Inferior parietal cortex (tissue), 1 donor: ENCODE measurements around the gene ARHGAP22.

Experiments used
- DNase-seq: peaks from one replicate; pipeline ENCODE4 v3.0.0-alpha.2; 2016; ENCODE audit errors: extremely low spot score

The ARHGAP22 gene

GRCh38 chr10:48552946-48553564, 51.8 kb downstream of the ARHGAP22 start:
- DNase-seq = no peak

GRCh38 chr10:48551861-48552591, 52.8 kb downstream of the ARHGAP22 start:
- peak; percentile 80 for DNase-seq

GRCh38 chr10:48550977-48551376, 53.9 kb downstream of the ARHGAP22 start:
- DNase-seq = no peak

- no peak for DNase-seq
Observed at GRCh38 chr10:48550071-48550691, 54.7 kb downstream of the ARHGAP22 start.

GRCh38 chr10:48549236-48549635, 55.6 kb downstream of the ARHGAP22 start:
- no peak for DNase-seq

GRCh38 chr10:48548531-48549135, 56.2 kb downstream of the ARHGAP22 start:
- DNase-seq = no peak

DNA sequence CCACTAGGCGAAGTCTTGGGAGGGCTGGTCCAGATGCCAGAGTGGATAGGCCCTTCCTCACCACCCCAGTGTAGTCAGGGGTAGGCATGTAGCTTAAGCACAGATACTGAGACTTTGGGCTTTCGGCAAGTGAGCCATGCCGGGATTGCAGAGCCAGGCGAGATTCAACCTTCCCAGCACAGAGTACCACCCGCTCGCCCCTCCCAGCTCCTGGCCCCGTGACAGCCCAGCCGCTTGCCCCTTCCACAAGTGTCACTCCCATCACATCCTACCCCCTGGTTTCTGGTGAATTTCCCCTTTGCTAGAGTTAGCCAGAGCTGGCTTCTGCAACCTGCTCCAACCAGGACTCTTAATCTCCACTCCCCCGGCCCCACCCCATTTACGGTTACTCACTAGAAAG, 56.9 kb downstream of the ARHGAP22 start:
- DNase-seq = no peak

GRCh38 chr10:48547061-48547895, 57.6 kb downstream of the ARHGAP22 start:
- no peak for DNase-seq

GRCh38 chr10:48545462-48546145, 59.3 kb downstream of the ARHGAP22 start:
- no peak for DNase-seq

GRCh38 chr10:48543182-48543844, 61.6 kb downstream of the ARHGAP22 start:
- DNase-seq = no peak

GRCh38 chr10:48542471-48543181, 62.2 kb downstream of the ARHGAP22 start:
- DNase-seq = no peak

DNA sequence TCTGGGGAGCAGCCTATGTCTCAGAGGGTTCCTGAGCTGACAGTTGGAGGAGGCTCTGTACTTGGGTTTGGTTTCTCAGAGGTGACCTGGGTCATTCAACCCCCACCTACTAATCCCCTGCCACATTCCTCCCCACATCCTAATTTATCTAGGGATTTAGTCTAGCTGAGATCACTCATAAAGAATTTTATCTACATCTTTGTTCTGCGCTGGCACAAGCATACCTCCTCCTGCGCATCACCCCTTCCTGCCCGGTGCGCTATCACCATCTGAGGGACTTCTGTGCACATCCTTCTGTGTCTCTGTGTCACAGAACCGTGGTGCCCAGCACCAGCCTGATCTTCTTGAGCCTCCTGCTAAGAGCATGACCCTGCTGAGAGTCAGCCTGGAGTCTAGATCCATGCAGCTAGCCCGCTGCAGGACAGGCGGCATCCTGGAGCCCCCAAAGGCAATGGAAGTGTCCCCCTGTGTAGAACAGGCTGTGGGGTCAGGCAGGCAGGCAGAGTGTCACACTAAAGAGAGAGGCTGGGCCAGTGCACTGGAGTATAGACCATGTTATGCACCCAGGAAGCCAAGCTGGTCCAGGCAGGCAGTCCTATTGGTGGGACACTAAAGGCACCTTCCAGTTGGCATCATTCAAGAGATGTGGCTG, 63.6 kb downstream of the ARHGAP22 start:
- DNase-seq = no peak

GRCh38 chr10:48538611-48539010, 66.3 kb downstream of the ARHGAP22 start:
- no peak for DNase-seq

DNA sequence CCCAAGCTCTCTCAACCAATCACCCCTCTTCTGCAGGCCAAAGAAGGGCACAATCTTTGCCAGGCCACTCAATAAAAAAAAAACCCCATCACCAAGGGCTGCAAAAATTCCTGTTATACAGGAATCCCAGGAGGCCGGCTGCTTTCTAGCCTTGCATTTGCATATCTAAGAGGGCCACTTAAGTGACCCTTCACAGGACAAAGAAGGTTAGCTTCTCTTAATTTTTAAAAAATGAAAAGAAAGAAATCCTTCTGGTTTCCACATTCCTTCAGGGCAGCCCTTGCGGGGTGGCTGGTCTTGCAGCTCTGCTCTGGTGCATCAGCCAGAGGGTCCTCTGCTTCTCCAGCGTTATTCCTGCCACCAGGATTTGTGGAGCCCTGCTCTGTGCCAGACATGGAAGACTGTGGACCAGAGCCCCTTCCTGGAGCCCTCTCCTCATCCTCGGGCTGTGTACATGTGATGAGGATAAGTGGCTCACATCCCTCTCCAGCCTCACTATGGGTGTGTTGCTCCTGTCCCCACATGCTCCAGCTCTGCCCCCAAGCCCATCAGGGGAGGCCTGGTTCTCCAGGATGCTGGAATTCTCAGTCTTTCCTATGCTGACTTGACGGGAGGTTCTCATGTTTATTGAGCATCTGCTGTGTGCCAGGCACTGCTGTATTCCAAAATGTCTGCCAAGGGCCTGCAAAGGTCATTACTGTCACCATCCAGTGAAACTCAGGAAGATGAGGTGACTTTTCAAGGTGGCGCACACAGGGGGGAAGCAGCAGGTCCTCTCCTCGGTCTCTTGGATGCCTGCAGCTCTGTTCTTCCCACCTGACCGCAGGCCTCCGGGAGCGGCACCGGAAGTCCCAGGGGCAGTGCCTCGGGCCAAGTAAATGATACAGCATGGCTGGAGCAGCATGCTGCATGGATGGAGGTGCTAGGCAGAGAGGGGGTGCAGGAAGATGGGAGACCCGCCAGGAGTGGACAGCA, 67.7 kb downstream of the ARHGAP22 start:
- no peak for DNase-seq

GRCh38 chr10:48536156-48536500, 68.7 kb downstream of the ARHGAP22 start:
- no peak for DNase-seq

- DNase-seq = no peak
Observed at GRCh38 chr10:48535416-48536155, 69.3 kb downstream of the ARHGAP22 start.

DNA sequence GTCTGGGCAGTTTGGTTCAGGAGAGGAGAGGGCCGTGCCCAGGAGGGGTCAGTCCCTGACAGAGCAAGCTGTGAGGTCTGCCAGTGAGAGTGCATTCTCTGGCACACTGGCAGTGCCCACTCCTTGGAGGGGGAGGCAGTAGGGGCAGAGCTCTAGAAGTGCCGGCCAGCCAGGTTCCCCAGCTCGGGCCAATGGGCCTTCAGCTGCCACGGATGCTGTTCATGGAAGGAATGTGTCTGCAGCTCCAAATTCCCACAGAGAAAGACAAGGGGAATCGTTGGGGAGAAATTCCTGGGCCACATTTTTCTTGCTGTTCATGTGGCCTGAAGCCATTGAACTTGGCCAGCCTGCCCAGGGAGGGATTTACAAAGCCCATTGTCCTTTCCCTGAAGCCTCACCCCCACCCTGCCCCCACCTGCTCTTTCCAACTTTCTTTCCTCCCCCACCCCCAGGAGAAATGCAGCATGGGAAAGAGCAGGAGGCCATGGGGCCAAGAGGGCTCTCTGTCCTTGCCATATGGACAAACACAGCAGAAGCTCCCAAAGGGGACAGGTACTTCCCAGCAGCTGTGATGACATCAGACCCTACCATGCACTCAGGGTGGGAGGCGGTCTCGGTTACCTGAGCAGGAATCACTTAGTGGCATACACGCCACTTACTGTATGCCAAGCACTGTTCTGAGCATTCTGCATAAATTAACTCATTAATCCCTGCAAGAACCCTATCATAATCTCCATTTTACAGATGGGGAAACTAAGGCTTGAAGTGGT, 70.7 kb downstream of the ARHGAP22 start:
- DNase-seq = no peak
